NCI-H345 treated with DMSO at 0.1 percent for 48 hours (cell line): ENCODE measurements around the gene OR2H2.

ENCODE experiments used
- DNase-seq: peaks from one replicate; lab custom pipeline; 2025; ENCODE audit not compliant: unreplicated experiment; lab: John Stamatoyannopoulos, UW

OR2H2 gene

DNA sequence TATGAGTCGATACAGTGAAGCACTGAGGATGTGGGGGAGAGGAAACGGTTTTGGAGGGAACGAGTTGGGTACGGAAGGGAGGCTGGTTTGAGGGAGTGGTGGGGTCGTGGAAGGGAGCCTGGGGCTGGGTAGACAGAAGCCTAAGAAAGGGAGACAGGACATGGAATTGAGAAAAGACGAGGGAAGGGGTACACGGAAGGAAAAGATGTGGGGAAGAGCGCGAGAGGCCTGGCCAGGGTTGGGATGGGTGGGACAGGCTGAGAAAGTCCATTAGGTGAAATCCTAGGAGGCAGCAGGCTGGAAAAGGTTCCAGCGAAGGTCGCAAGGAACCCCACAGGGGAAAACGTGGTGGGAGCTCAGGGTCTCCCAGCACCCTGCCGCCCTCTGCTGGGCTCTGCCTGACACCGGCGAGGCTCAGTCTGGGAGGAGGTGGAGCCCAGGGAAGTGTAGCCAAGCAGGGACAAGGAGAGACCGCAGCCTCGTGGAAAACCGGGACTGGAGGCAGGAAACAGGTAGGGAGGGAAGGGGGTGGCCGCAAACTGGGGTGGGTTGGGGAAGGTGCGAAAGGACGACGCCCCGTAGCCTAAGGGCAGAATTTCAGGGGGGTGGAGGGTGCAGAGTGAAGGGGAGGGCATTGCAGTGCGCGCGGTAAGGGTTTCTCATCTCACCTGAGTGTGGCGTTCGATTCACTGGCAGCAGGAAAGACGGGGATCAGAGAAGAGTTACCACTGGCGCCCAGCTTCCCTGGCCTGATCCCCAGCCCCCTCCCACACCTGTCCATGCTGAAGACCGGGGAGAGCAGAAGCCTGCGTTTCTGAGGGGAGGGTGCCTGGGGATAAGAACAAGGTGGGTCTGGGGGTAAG is 43.7 kb downstream of the OR2H2 start:
- peak; percentile 76 for DNase-seq

DNA sequence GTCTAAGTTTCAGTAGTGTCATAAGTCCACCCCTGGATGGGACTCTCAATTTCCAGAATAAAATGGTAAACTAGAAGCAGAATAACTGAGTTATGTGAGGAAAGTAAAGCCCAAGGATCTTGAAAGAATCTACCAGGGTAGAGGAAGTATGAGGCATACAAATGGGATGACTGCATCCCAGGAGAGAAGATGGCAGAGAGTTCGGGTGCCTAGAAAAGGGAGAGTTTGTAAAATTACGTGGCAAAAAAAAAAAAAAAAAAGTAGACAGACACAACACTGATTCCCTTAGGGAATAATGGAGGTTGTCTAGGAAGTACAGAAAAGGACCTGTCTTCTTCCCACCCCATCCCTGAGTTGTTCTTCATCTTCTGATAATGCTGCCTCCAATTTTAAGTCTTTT is 44.6 kb downstream of the OR2H2 start:
- no peak for DNase-seq

GRCh38 chr6:29630315-29630714 is 45.4 kb downstream of the OR2H2 start:
- DNase-seq, result no peak

- no peak for DNase-seq
These were observed 46.4 kb downstream of the OR2H2 start for GRCh38 chr6:29631209-29631810.

DNA sequence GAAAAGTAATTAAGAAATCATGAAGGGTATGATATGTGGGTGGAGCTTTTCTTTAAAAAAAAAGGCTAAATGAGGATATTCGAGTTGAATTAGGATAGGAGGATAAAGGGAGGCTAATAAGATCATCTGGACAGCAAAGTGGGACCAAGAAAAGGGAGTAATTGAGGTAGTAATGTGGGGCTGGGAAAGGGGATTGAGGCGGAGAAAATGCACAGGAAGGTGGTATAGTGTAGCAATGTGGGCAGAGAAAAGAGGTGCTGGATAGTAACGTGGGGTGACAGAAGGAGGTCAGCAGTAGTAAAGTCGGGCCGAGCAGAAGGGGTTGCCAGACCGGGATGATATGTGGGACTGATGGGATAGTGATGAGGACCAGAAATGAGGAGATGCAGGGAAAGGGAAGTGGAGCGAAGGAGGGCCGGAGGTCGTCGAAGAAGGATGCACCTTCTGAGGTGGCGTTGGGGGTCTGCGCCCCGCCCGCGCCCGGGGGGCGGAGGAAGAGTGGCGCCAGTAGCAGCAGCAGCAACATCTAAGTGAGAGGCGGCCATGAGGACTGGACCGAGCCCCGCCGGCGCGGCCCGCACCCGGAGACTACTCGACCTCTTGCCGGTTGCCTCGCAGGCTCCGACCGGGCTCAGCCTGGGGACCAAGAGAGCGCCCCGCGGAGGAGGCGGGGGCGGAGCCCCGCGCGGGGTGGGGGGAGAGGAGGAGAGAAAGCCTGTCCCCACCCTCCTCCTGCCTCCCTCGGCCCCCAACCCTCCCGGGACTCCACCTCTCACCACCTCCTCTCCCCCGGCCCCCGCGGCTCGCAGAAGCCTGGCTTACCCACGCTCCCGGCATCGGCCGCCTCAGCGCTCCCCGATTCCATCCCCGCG is 47.2 kb downstream of the OR2H2 start:
- peak; percentile 32 for DNase-seq

DNA sequence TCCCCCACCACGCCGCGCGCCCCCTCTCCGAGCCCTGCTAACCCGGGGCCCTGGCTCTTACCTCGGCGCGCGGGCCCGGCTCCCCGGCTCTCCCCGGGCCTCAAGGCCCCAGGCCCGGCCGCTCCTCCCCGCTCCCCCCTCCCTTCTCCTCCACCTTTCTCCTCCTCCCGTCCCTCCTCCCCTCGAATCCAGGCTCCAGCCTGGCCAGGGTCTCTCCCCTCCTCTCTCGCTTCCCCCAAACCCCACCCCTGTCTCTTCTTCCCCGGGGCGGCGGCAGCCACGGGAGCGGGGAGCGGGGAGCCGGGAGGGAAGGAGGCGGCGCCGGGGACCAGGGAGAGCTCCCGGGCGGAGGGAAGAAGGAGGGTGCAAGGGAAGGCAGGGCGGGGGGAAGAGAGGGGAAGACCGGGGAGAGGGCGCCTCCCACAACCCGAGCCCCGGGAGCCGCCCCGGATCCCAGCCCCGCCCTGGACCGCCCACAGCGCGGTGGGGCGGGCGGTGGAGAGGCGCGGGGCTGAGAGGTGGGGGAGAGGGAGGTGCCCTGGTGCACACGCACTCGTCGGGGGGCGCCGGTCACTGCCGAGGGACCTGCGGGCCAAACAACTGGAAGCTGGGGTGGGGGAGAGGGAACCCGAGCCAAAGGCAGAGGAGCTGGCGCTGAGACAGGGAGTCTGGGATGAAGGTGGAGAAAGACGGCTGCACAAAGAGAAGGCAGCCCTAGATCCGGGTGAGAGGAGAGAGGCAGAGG is 48.0 kb downstream of the OR2H2 start, which contains the start of gene GABBR1:
Gene GABBR1 (minus strand): TSS at position 395 of the 745 bp plus-strand sequence. CDS start 798 bp downstream, outside the sequence.
- DNase-seq, result peak; percentile 63

DNA sequence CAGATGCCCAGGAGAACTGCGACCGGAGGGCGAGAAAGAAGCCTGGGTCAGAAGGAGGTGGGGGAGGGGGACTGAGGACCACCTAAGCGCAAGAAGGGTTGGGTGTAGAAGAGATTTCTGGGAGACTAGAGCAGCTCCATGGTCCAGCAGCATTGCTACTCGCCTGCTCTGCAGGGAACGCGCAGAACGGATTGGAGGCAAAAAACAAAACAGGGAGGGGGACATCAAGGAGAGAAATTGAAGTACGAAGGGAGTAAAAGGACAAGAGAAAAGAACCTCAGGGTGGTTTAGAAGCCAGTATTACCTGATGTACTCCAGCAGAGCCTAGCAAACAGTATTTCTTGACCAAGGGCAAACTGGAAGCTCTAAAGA is 48.6 kb downstream of the OR2H2 start:
- peak; percentile 61 for DNase-seq

DNA sequence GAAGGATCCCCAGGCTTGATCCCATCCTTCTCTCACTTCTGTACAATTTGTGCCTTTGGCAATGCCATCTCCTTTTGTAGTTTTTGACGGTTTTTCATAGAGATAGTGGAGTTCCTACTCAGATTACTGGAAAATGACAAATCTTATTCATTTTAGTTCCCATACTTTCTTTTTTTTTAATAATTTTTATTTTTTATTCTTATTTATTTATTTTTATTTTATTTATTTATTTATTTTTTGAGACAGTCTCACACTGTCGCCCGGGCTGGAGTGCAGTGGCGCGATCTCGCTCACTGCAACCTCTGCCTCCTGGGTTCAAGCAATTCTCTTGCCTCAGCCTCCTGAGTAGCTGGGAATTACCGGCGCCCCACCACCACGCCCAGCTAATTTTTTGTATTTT is 52.3 kb downstream of the OR2H2 start:
- no peak for DNase-seq
